Measurements from ENCODE around the gene TRA2A.

The TRA2A gene

GRCh38 chr7:23469150-23469960, 62.4 kb downstream of the TRA2A start:
- DNase-seq, result no peak

GRCh38 chr7:23468526-23469149, 63.1 kb downstream of the TRA2A start:
- no peak for DNase-seq

- peak; percentile 72 for DNase-seq
These were observed 63.8 kb downstream of the TRA2A start for GRCh38 chr7:23467806-23468525.

GRCh38 chr7:23467291-23467805, 64.4 kb downstream of the TRA2A start:
- DNase-seq, result no peak

- no peak for DNase-seq
These were observed 68.9 kb downstream of the TRA2A start for GRCh38 chr7:23462846-23463245.

- DNase-seq, result no peak
These were observed 73.7 kb downstream of the TRA2A start for GRCh38 chr7:23458044-23458443.

GRCh38 chr7:23456093-23456492, 75.7 kb downstream of the TRA2A start:
- no peak for DNase-seq

- DNase-seq, result no peak
These were observed 76.8 kb downstream of the TRA2A start for GRCh38 chr7:23454881-23455526.
